ENCODE results near the gene TUBA1B. TPM values are rescaled to one million over a fixed set of nuclear protein-coding genes. Genes with fewer than 3 reads are reported as not detected.

The TUBA1B gene
- total and polyA plus RNA-seq, 2 donors from 2014 or later: 533 to 537 TPM

GRCh38 chr12:49092086-49092815 lies 38.9 kb downstream of the TUBA1B start:
- Histone ChIP-seq H3K27me3 (ENCODE audit: control insufficient read depth, insufficient read depth, low read length) (peaks cover 44% of the 10 kb centered on the region), H3K9ac (ENCODE audit: low read length in 3 of 3) (no peak overlapping the region), H3K4me1 (ENCODE audit: control insufficient read depth in 2 of 3, insufficient read depth in 2 of 3, low read depth in 1 of 3, low read length in 3 of 3) (peaks cover 0 to 34% (median 4%) of the 10 kb centered on the region in 3 donors), H3K9me3 (ENCODE audit: control insufficient read depth in 2 of 3, insufficient read depth in 1 of 3, low read length in 3 of 3) (no peaks in the 10 kb centered on the region), H3K27ac (ENCODE audit: low read depth in 2 of 2, low read length in 2 of 2) (no peak overlapping the region), H3K4me3 (ENCODE audit: low read length in 3 of 3) (no peak overlapping the region), H3K36me3 (ENCODE audit: control insufficient read depth in 2 of 3, insufficient read depth in 3 of 3, low read length in 3 of 3) (peaks cover 0 to 6% (median 3%) of the 10 kb centered on the region in 3 donors)
- TF ChIP-seq CTCF (IDR thresholded peaks at IDR 0.05; ENCODE audit: borderline replicate concordance, extremely low read depth, insufficient read depth): peak; percentile 6
- intact Hi-C loops (cut with DNase I): no loop called here
- no peak for FAIRE-seq
- peak in 4 of 5 donors; percentile 81 to 87 (median 84) for DNase-seq

- peaks cover 0 to 34% (median 4%) of the 10 kb centered on the region in 3 donors for H3K4me1 ChIP-seq (ENCODE audit: control insufficient read depth in 2 of 3, insufficient read depth in 2 of 3, low read depth in 1 of 3, low read length in 3 of 3)
- FAIRE-seq (no peak), DNase-seq (no peak)
- intact Hi-C loops (cut with DNase I): no loop called here
- TF ChIP-seq CTCF (IDR thresholded peaks at IDR 0.05; ENCODE audit: borderline replicate concordance, extremely low read depth, insufficient read depth): no peak
- H3K4me3 ChIP-seq (ENCODE audit: low read length in 3 of 3): no peak overlapping the region
- H3K9ac ChIP-seq (ENCODE audit: low read length in 3 of 3): no peak overlapping the region
- H3K27me3 ChIP-seq (ENCODE audit: control insufficient read depth, insufficient read depth, low read length): peaks cover 44% of the 10 kb centered on the region
- no peaks in the 10 kb centered on the region for H3K9me3 ChIP-seq (ENCODE audit: control insufficient read depth in 2 of 3, insufficient read depth in 1 of 3, low read length in 3 of 3)
- no peak overlapping the region for H3K27ac ChIP-seq (ENCODE audit: low read depth in 2 of 2, low read length in 2 of 2)
- peaks cover 0 to 2% (median 0%) of the 10 kb centered on the region in 3 donors for H3K36me3 ChIP-seq (ENCODE audit: control insufficient read depth in 2 of 3, insufficient read depth in 3 of 3, low read length in 3 of 3)
Observed at GRCh38 chr12:49091836-49092085, 39.4 kb downstream of the TUBA1B start.

GRCh38 chr12:49091056-49091835 lies 39.9 kb downstream of the TUBA1B start:
- Histone ChIP-seq H3K9ac (ENCODE audit: low read length in 3 of 3) (no peak overlapping the region), H3K36me3 (ENCODE audit: control insufficient read depth in 2 of 3, insufficient read depth in 3 of 3, low read length in 3 of 3) (no peaks in the 10 kb centered on the region), H3K9me3 (ENCODE audit: control insufficient read depth in 2 of 3, insufficient read depth in 1 of 3, low read length in 3 of 3) (no peaks in the 10 kb centered on the region), H3K4me3 (ENCODE audit: low read length in 3 of 3) (no peak overlapping the region), H3K27ac (ENCODE audit: low read depth in 2 of 2, low read length in 2 of 2) (no peak overlapping the region), H3K4me1 (ENCODE audit: control insufficient read depth in 2 of 3, insufficient read depth in 2 of 3, low read depth in 1 of 3, low read length in 3 of 3) (peaks cover 0 to 34% (median 4%) of the 10 kb centered on the region in 3 donors), H3K27me3 (ENCODE audit: control insufficient read depth, insufficient read depth, low read length) (peaks cover 44% of the 10 kb centered on the region)
- intact Hi-C loops (cut with DNase I): no loop called here
- DNase-seq: peak in 1 of 5 donors; percentile 19
- no peak for TF ChIP-seq CTCF (IDR thresholded peaks at IDR 0.05; ENCODE audit: borderline replicate concordance, extremely low read depth, insufficient read depth)
- no peak for FAIRE-seq
